Esophagus squamous epithelium (tissue), 5 donors: Measurements from ENCODE around the gene LRRC30. TPM values are rescaled to one million over a fixed set of nuclear protein-coding genes. Genes with fewer than 3 reads are reported as not detected.

ENCODE experiments used
- DNase-seq: peaks from one replicate; lab custom pipeline; 2025; lab: John Stamatoyannopoulos, UW
- H3K27ac ChIP-seq, 4 donors: fragments of 200-600 bp; sonication (generic); one replicate each; pipeline ENCODE4 v1.5.1; 2016 to 2019; ENCODE audit warnings: mild to moderate bottlenecking in 1 of 4
- H3K27me3 ChIP-seq, 4 donors: fragments of 200-600 bp; sonication (generic); 1 replicate in 3 of 4; 2 replicates in 1 of 4; pipeline versions ENCODE4 v1.5.1 to v1.6.0; 2017 to 2021; ENCODE audit warnings: antibody characterized with exemption in 1 of 4
- H3K36me3 ChIP-seq, 3 donors: fragments of 200-600 bp; sonication (generic); one replicate each; pipeline ENCODE4 v1.5.1; 2016 to 2019
- H3K4me1 ChIP-seq, 3 donors: fragments of 200-600 bp; sonication (generic); one replicate each; pipeline ENCODE4 v1.5.1; 2017 to 2019
- H3K4me3 ChIP-seq, 4 donors: fragments of 200-600 bp; sonication (generic); 1 replicate in 3 of 4; 2 replicates in 1 of 4; pipeline ENCODE4 v1.5.1; 2016 to 2019; ENCODE audit warnings: mild to moderate bottlenecking in 2 of 4, moderate library complexity in 1 of 4
- H3K9me3 ChIP-seq, 3 donors: fragments of 200-600 bp; sonication (generic); one replicate each; pipeline ENCODE4 v1.5.1; 2016 to 2019
- POLR2A ChIP-seq, 4 donors: fragments of 450-650 bp; IDR thresholded peaks; one replicate each; pipeline ENCODE4 v1.6.1; 2017; ENCODE audit warnings: antibody characterized with exemption in 4 of 4, mild to moderate bottlenecking in 4 of 4, moderate library complexity in 3 of 4
- WGBS, 2 donors: methylation state at CpG; one replicate each; pipeline ENCODE4 v1.1.5; 2018; 5-methylcytosine and 5-hydroxymethylcytosine counted together
- intact Hi-C: fragments of 100-400 bp; cut with DNase I; formaldehyde crosslinking; loops from one replicate; pipeline ENCODE4 v1.15.0; 2022
- total RNA-seq, 4 donors: library from RNA; depleted of rRNA; stranded (reverse); fragments of >200 nt; gene quantifications; one replicate each; pipeline ENCODE4 v1.1.0, GENCODE V29; 2016
- TF ChIP-seq, protein P1 (sequence below), 6 experiments: fragments of 450-650 bp in 4 of 6; fragments of 200-600 bp in 2 of 6; sonication (generic) in 2 of 6; IDR thresholded peaks; one replicate each; pipeline ENCODE4 v1.5.1; 2016 to 2019; ENCODE audit warnings: antibody characterized with exemption in 6 of 6, mild to moderate bottlenecking in 4 of 6, moderate library complexity in 4 of 6
- donor health status: DM: yes; HTN: yes; CAD: no.

The LRRC30 gene
- total RNA-seq, 4 donors from 2014 or later, result not detected

DNA sequence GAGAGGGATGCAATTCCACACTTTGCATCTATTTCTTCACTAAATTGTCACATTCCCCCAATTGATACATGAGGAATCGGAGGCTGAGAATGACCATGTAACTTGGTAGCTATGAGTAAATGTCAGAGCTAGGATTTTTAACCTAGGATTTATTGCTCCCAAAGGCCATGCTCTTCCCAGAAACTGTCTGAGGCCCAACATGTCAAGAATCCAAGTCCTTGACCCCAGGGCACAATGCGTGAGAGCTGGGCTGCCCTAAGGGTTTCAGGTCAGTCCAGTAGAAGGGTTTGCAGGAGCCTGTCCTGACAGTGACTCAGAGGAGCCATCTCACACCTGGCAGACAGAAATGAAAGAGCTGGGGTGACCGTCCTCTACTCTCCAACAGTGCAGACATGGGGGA is 30.3 kb downstream of the LRRC30 start:
- Histone ChIP-seq H3K4me3 (no peak overlapping the region), H3K27ac (no peak overlapping the region), H3K27me3 (peaks cover 0 to 8% (median 0%) of the 10 kb centered on the region in 4 donors), H3K9me3 (no peaks in the 10 kb centered on the region), H3K4me1 (peaks cover 0 to 4% (median 0%) of the 10 kb centered on the region in 3 donors), H3K36me3 (no peaks in the 10 kb centered on the region)
- DNase-seq, result no peak
- TF ChIP-seq, protein P1, sequence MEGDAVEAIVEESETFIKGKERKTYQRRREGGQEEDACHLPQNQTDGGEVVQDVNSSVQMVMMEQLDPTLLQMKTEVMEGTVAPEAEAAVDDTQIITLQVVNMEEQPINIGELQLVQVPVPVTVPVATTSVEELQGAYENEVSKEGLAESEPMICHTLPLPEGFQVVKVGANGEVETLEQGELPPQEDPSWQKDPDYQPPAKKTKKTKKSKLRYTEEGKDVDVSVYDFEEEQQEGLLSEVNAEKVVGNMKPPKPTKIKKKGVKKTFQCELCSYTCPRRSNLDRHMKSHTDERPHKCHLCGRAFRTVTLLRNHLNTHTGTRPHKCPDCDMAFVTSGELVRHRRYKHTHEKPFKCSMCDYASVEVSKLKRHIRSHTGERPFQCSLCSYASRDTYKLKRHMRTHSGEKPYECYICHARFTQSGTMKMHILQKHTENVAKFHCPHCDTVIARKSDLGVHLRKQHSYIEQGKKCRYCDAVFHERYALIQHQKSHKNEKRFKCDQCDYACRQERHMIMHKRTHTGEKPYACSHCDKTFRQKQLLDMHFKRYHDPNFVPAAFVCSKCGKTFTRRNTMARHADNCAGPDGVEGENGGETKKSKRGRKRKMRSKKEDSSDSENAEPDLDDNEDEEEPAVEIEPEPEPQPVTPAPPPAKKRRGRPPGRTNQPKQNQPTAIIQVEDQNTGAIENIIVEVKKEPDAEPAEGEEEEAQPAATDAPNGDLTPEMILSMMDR (IDR thresholded peaks at IDR 0.05), result no peak
- TF ChIP-seq POLR2A (IDR thresholded peaks at IDR 0.05), result no peak
- intact Hi-C loops, result no loop called here
- WGBS, 2 donors, result 86 to 90% methylated on average over 1 to 2 of the region's 3 CpGs

DNA sequence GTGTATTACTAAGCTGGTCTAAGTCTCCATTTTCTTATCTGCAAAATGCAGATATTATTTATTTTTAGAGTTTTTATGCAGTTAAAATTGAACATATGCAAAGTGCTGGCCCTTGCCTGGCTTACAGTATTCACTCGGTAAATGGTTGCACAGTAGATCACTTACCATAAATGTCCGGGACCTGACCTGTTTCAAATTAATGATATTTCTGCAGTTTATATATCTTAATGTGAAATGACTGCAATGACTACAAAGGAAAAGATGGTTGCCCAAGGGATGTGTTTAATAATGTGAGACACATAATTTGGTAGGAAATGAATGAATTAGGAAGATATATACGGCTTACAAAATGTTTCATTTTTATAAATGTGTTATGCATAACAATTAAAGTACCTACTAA is 37.1 kb downstream of the LRRC30 start:
- no peak for TF ChIP-seq POLR2A (IDR thresholded peaks at IDR 0.05)
- TF ChIP-seq, protein P1 (IDR thresholded peaks at IDR 0.05), result no peak
- peaks cover 5 to 10% (median 6%) of the 10 kb centered on the region in 3 donors for H3K4me1 ChIP-seq
- no peak overlapping the region for H3K27ac ChIP-seq
- no peak for DNase-seq
- no peak overlapping the region for H3K4me3 ChIP-seq
- H3K27me3 ChIP-seq, result no peaks in the 10 kb centered on the region
- no peaks in the 10 kb centered on the region for H3K36me3 ChIP-seq
- H3K9me3 ChIP-seq, result no peaks in the 10 kb centered on the region
- 87 to 92% methylated on average over 3 of the region's 3 CpGs for WGBS, 2 donors
- intact Hi-C loops, result no loop called here

DNA sequence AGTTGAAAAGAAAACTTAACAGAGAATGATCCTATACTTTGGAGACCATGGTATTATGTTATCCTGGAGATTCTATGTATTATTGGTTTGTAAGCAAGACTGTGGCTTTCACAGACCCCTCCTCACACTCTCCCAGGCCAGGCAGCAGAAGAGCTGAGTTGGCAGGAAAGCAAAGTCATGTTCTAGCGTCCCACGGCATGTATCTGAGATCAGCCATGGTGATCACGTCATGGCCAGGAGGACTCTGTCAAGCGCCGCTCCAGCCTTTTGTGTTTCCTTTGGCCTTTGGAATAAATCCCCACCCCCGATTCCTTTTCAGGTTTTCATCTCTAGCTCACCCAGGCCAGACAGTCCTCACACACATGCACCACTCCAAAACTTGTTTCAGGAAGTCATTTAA is 39.1 kb downstream of the LRRC30 start:
- Histone ChIP-seq H3K27ac (no peak overlapping the region), H3K27me3 (no peaks in the 10 kb centered on the region), H3K9me3 (no peaks in the 10 kb centered on the region), H3K36me3 (no peaks in the 10 kb centered on the region), H3K4me3 (no peak overlapping the region), H3K4me1 (peaks cover 7 to 22% (median 7%) of the 10 kb centered on the region in 3 donors)
- 73 to 77% methylated on average over 6 of the region's 6 CpGs for WGBS, 2 donors
- no peak for DNase-seq
- intact Hi-C loops, result loop anchor here (5.0 to 10.0 kb wide), 2 partner anchors 475 to 1122 kb away; no protein-coding TSS in a partner anchor
- TF ChIP-seq, protein P1 (IDR thresholded peaks at IDR 0.05), result no peak
- no peak for TF ChIP-seq POLR2A (IDR thresholded peaks at IDR 0.05)

DNA sequence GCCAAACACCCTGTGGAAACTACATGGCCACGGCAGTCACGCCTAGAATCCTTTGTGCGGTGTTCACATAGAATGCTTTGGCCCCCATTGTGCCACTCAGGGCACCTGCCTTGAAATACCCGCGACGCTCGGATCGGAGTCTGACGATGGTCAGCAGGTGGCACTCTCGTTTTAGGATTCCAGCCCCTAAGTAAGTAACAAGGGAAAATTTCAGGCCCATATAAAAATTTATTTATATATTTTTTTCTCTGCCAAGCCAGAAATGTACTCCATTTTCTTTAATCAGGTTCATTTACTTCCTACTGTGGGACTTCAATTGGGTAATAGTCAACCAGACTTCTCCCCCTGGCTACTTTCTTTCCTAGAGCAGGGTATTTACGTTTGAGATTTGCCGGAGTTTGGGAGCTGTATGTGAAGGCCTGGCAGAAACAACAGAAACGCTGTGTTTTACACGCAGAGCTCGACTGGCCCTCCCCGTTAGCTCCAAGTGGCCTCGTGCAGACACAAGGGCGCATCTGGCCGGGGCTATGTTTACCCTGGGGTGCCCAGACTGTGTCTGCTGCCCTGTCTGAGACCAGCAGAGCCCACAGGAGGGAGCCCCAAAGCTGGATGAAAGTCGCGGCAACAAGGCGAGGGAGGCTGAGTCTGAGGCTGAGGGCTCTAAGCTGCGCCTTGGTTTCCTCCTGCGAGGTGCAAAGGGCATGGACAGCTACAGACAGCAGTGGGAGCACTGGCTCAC is 41.6 kb downstream of the LRRC30 start:
- 5 to 15% methylated on average over 13 to 22 of the region's 24 CpGs for WGBS, 2 donors
- no peak for DNase-seq
- TF ChIP-seq, protein P1 (IDR thresholded peaks at IDR 0.05), result peak in 5 of 6 experiments; percentile 20 to 44 (median 37)
- no peak for TF ChIP-seq POLR2A (IDR thresholded peaks at IDR 0.05)
- H3K27ac ChIP-seq, result peak overlapping the region; percentile 35 to 83 (median 71)
- peak overlapping the region in 3 of 4 donors; percentile 3 to 51 (median 15) for H3K4me3 ChIP-seq
- no peaks in the 10 kb centered on the region for H3K36me3 ChIP-seq
- peaks cover 7 to 22% (median 7%) of the 10 kb centered on the region in 3 donors for H3K4me1 ChIP-seq
- H3K9me3 ChIP-seq, result no peaks in the 10 kb centered on the region
- intact Hi-C loops, result loop anchor here (2.0 to 10.0 kb wide), 3 partner anchors 294 to 1120 kb away; partner anchors contain the start of gene PTPRM
- H3K27me3 ChIP-seq, result no peaks in the 10 kb centered on the region

DNA sequence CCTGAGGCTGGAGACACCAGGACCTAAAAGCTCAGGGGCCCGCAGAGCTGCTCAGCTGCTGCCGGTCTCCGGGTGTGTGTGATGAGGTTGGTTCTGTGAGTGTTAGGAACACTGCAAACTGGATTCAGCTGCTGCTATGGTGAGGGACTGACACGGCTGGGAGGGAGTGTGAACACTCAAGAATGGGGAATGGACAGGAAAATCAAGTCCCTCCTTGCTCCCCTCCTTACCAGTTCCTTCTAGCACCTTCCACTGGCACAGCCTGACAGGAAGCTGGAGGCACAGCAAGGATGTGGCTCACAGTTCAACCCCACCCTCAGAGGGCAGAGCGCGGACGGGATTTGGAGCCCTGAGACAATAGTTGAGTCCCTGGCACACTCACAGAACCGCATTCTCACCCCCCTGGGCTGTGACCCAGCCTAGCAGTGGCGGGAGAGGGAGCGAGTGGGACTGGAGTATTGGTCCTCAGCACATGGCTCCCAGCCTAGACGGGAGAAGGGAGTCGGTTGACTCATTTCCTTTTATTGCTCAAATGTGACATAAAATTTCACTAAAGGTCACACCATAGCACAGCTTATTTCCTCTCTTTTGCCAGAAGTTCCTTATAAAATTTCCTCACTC is 42.5 kb downstream of the LRRC30 start:
- H3K4me3 ChIP-seq, result peak overlapping the region in 1 of 4 donors; percentile 51
- no peak for DNase-seq
- peaks cover 7 to 22% (median 7%) of the 10 kb centered on the region in 3 donors for H3K4me1 ChIP-seq
- TF ChIP-seq, protein P1 (IDR thresholded peaks at IDR 0.05), result no peak
- no peak for TF ChIP-seq POLR2A (IDR thresholded peaks at IDR 0.05)
- no peaks in the 10 kb centered on the region for H3K27me3 ChIP-seq
- WGBS, 2 donors, result 25 to 34% methylated on average over 9 of the region's 12 CpGs
- peak overlapping the region in 3 of 4 donors; percentile 62 to 83 (median 80) for H3K27ac ChIP-seq
- H3K36me3 ChIP-seq, result no peaks in the 10 kb centered on the region
- intact Hi-C loops, result loop anchor here (2.0 to 10.0 kb wide), 3 partner anchors 293 to 1119 kb away; partner anchors contain the start of gene PTPRM
- H3K9me3 ChIP-seq, result no peaks in the 10 kb centered on the region
